PFSK-1 (cell line): ENCODE data around the gene NECTIN1.

Source experiments
- POLR2AphosphoS5 ChIP-seq: IDR thresholded peaks from 2 replicates; pipeline ENCODE4 v1.6.1; 2012; ENCODE audit warnings: low read depth, mild to moderate bottlenecking, control low read depth, low read length, moderate library complexity
- TF ChIP-seq, protein P1 (sequence below), 2 experiments: IDR thresholded peaks; 2 replicates each; pipeline versions ENCODE4 v1.6.1 to v1.8.0; 2011 to 2012; ENCODE audit warnings: low read depth in 2 of 2, low read length in 2 of 2, control low read depth in 1 of 2, inconsistent platforms in 1 of 2, mild to moderate bottlenecking in 1 of 2, moderate library complexity in 1 of 2; ENCODE audit not compliant: insufficient read depth in 1 of 2

- TF ChIP-seq POLR2AphosphoS5 = no peak
- TF ChIP-seq, protein P1, sequence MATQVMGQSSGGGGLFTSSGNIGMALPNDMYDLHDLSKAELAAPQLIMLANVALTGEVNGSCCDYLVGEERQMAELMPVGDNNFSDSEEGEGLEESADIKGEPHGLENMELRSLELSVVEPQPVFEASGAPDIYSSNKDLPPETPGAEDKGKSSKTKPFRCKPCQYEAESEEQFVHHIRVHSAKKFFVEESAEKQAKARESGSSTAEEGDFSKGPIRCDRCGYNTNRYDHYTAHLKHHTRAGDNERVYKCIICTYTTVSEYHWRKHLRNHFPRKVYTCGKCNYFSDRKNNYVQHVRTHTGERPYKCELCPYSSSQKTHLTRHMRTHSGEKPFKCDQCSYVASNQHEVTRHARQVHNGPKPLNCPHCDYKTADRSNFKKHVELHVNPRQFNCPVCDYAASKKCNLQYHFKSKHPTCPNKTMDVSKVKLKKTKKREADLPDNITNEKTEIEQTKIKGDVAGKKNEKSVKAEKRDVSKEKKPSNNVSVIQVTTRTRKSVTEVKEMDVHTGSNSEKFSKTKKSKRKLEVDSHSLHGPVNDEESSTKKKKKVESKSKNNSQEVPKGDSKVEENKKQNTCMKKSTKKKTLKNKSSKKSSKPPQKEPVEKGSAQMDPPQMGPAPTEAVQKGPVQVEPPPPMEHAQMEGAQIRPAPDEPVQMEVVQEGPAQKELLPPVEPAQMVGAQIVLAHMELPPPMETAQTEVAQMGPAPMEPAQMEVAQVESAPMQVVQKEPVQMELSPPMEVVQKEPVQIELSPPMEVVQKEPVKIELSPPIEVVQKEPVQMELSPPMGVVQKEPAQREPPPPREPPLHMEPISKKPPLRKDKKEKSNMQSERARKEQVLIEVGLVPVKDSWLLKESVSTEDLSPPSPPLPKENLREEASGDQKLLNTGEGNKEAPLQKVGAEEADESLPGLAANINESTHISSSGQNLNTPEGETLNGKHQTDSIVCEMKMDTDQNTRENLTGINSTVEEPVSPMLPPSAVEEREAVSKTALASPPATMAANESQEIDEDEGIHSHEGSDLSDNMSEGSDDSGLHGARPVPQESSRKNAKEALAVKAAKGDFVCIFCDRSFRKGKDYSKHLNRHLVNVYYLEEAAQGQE (IDR thresholded peaks at IDR 0.05; ENCODE audit: insufficient read depth in 1 of 2, low read depth in 2 of 2, low read length in 2 of 2) = no peak
Observed at GRCh38 chr11:119680541-119681360, 48.2 kb downstream of the NECTIN1 start.
